Cardiac fibroblast (primary cell): ENCODE results near the gene SLC4A11.
"Not testable (repeated sequence)": the region's sequence is repeated elsewhere in the genome, so short reads cannot be mapped to it uniquely, and the experiment has no call there.

Source experiments
- DNase-seq, 2 donors: peaks; one replicate each; pipeline versions ENCODE4 v3.0.0 to v3.0.0-alpha.2; 2010; ENCODE audit warnings: low read depth in 2 of 2
- H3K4me3 ChIP-seq, 2 donors: replicated peaks in 1 of 2; 1 replicate in 1 of 2; 2 replicates in 1 of 2; pipeline ENCODE4 v1.5.1; 2011; ENCODE audit warnings: low read depth in 2 of 2, low read length in 2 of 2, mild to moderate bottlenecking in 2 of 2, moderate library complexity in 1 of 2
- TF ChIP-seq, protein P1 (sequence below): IDR thresholded peaks from one replicate; pipeline ENCODE4 v1.5.1; 2011; ENCODE audit warnings: low read depth, mild to moderate bottlenecking, low read length, inconsistent platforms

SLC4A11 gene

GRCh38 chr20:3183896-3184612 is 54.9 kb downstream of the SLC4A11 start:
- DNase-seq, result no peak
- TF ChIP-seq, protein P1, sequence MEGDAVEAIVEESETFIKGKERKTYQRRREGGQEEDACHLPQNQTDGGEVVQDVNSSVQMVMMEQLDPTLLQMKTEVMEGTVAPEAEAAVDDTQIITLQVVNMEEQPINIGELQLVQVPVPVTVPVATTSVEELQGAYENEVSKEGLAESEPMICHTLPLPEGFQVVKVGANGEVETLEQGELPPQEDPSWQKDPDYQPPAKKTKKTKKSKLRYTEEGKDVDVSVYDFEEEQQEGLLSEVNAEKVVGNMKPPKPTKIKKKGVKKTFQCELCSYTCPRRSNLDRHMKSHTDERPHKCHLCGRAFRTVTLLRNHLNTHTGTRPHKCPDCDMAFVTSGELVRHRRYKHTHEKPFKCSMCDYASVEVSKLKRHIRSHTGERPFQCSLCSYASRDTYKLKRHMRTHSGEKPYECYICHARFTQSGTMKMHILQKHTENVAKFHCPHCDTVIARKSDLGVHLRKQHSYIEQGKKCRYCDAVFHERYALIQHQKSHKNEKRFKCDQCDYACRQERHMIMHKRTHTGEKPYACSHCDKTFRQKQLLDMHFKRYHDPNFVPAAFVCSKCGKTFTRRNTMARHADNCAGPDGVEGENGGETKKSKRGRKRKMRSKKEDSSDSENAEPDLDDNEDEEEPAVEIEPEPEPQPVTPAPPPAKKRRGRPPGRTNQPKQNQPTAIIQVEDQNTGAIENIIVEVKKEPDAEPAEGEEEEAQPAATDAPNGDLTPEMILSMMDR, result no peak
- no peak overlapping the region for H3K4me3 ChIP-seq

GRCh38 chr20:3182429-3182828 is 56.6 kb downstream of the SLC4A11 start:
- DNase-seq, H3K4me3 ChIP-seq: not testable (repeated sequence)

- DNase-seq, result no peak
- no peak overlapping the region for H3K4me3 ChIP-seq
- TF ChIP-seq, protein P1, result no peak
Observed at GRCh38 chr20:3181270-3181669, 57.7 kb downstream of the SLC4A11 start.

DNA sequence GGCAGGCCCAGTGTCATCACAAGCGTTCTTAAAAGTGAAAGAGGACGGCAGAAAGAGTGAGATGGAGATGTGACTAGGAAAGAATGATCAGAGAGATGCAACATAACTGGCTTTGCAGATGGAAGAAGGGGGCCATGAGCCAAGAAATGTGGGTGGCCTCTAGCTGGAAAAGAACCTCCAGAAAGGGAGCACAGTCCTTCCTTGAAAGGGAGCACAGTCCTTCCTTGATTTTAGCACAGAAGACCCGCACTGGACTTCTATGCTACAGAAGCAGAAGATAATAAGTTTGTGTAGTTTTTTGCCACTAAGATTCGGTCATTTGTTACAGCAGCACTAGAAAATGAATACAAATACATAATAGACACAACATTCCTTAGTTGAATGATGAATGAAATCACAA is 58.7 kb downstream of the SLC4A11 start:
- H3K4me3 ChIP-seq, result no peak overlapping the region
- DNase-seq, result no peak
- TF ChIP-seq, protein P1, result no peak

- no peak for DNase-seq
- no peak overlapping the region for H3K4me3 ChIP-seq
- TF ChIP-seq, protein P1, result no peak
Observed at GRCh38 chr20:3177746-3178485, 61.1 kb downstream of the SLC4A11 start.
